Cardiac muscle cell (in vitro differentiated cells and primary cell): ENCODE results near the gene GRM5. TPM values are rescaled to one million over a fixed set of nuclear protein-coding genes. Genes with fewer than 3 reads are reported as not detected.
A peak's percentile ranks its signal among the peaks of the same experiment; 100 is the strongest.
"Not testable (repeated sequence)": the region's sequence is repeated elsewhere in the genome, so short reads cannot be mapped to it uniquely, and the experiment has no call there.

ENCODE experiments used
- DNase-seq, 2 donors: peaks; one replicate each; pipeline versions ENCODE4 v3.0.0 to v3.0.0-alpha.2; 2010 to 2017; ENCODE audit warnings: low read depth in 1 of 2, low spot score in 1 of 2
- H3K27ac ChIP-seq: fragments of 200-600 bp; sonication (generic); 2 replicates; pipeline ENCODE4 v1.5.1; 2016
- H3K27me3 ChIP-seq: fragments of 200-600 bp; sonication (generic); 2 replicates; pipeline ENCODE4 v1.6.0; 2016; ENCODE audit warnings: control low read depth
- H3K36me3 ChIP-seq: fragments of 200-600 bp; sonication (generic); 2 replicates; pipeline ENCODE4 v1.5.1; 2016; ENCODE audit warnings: control low read depth
- H3K4me1 ChIP-seq: fragments of 200-600 bp; sonication (generic); 2 replicates; pipeline ENCODE4 v1.8.1; 2017; ENCODE audit warnings: low read depth, mild to moderate bottlenecking, mixed run types
- H3K4me3 ChIP-seq: fragments of 200-600 bp; sonication (generic); 2 replicates; pipeline ENCODE4 v1.5.1; 2016; ENCODE audit warnings: mild to moderate bottlenecking
- H3K9me3 ChIP-seq: fragments of 200-600 bp; sonication (generic); 2 replicates; pipeline ENCODE4 v1.5.1; 2017; ENCODE audit warnings: low read depth, mild to moderate bottlenecking, control low read depth
- polyA plus RNA-seq: library from polyadenylated mRNA; unstranded; fragments of >200 nt; fragmentation: Nextera tagmentation; extraction: Ambion mirVana; gene quantifications from 2 replicates; pipeline ENCODE4 v1.2.1, GENCODE V29; 2016
- total RNA-seq: library from RNA; depleted of rRNA; stranded (reverse); fragments of >200 nt; gene quantifications from 2 replicates; pipeline ENCODE4 v1.2.3, GENCODE V29; 2016
- TF ChIP-seq, protein P1 (sequence below): IDR thresholded peaks from 2 replicates; pipeline ENCODE4 v1.5.1; 2012; ENCODE audit warnings: low read depth, mild to moderate bottlenecking, low read length

GRM5 gene
- total and polyA plus RNA-seq, 2 experiments from 2014 or later = 0.06 TPM; not detected in 1

DNA sequence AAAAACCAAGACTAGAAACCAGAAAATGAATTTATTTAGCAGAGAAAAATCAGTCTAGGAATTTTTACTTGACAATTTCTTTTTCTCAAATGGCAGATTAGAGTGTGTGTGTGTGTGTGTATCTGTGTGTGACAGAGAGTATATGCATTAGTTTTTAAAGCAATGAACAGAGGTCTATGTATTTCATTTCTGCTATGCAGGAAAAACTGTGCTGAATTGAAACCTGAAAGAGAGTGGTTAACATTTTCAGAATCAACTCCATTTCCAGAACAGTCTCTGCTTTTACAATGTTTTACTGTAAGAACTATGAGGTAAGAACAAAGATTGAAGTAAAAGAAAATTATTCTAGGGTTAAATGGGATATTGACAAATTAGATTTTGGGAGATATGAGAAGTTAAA lies 114.8 kb downstream of the GRM5 start:
- Histone ChIP-seq H3K4me3 (no peak overlapping the region), H3K27me3 (no peaks in the 10 kb centered on the region), H3K27ac (no peak overlapping the region), H3K4me1 (no peaks in the 10 kb centered on the region), H3K36me3 (no peaks in the 10 kb centered on the region), H3K9me3 (no peaks in the 10 kb centered on the region)
- TF ChIP-seq, protein P1, sequence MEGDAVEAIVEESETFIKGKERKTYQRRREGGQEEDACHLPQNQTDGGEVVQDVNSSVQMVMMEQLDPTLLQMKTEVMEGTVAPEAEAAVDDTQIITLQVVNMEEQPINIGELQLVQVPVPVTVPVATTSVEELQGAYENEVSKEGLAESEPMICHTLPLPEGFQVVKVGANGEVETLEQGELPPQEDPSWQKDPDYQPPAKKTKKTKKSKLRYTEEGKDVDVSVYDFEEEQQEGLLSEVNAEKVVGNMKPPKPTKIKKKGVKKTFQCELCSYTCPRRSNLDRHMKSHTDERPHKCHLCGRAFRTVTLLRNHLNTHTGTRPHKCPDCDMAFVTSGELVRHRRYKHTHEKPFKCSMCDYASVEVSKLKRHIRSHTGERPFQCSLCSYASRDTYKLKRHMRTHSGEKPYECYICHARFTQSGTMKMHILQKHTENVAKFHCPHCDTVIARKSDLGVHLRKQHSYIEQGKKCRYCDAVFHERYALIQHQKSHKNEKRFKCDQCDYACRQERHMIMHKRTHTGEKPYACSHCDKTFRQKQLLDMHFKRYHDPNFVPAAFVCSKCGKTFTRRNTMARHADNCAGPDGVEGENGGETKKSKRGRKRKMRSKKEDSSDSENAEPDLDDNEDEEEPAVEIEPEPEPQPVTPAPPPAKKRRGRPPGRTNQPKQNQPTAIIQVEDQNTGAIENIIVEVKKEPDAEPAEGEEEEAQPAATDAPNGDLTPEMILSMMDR = no peak
- DNase-seq = no peak

DNA sequence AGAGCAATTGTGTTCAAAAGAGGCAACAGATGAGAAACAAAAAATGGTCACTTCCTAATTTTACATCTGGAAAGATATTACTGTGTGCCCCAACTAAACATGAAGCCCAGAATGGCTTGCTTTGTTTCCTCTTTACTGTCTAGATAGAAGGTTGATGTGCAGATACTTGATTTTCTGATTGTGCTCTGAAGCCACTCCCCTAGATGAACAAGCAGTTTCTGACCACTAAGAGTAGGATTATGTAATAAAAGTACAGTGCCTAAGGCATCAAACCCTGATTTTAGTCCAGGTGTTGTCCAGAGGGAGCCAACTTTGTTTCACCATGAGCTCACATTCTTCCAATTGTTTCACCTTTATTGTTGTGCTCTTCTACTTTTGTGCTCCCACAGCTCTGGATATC lies 116.9 kb downstream of the GRM5 start:
- not testable (repeated sequence) for H3K27ac ChIP-seq, DNase-seq

DNA sequence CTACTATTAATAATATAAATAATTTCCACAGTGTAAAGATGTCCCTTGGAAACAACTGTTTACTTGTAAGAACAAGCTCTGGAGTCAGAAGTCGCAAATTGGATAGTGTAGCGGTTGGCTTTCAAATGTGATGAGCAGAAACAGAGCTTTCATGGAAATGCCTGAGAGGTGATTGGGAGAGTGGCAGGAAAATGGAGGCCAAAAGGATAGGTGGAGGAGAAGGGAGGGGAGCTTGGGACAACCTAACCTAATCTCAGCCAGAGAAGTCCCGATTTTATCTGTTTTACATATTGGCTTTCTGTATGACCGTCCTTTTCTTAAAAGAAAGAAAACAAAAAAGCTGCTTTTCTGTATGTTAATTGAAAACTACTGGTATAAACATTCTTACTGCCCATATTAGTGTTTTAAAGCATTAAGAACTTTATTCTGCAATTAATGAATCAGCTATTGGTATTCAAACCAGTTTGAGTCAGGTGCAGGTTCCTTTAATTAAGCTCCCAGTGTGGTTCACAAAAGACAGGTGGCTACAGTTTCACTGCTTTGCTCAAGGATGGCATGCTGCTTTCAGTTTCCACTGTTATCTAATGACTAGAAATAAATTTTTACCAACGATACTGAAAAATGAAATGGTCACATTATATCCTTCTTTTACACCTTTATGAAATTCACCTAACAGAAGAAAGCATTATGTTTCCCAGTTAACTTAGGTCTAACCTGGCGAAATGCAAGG lies 117.8 kb downstream of the GRM5 start:
- H3K27me3 ChIP-seq, H3K4me1 ChIP-seq, H3K27ac ChIP-seq, H3K4me3 ChIP-seq, H3K9me3 ChIP-seq, DNase-seq, H3K36me3 ChIP-seq: not testable (repeated sequence)

More for the DNA sequence above, 116.9 kb downstream of the GRM5 start:
- not testable (repeated sequence) for H3K4me1 ChIP-seq, H3K9me3 ChIP-seq, H3K36me3 ChIP-seq, H3K27me3 ChIP-seq, H3K4me3 ChIP-seq

DNA sequence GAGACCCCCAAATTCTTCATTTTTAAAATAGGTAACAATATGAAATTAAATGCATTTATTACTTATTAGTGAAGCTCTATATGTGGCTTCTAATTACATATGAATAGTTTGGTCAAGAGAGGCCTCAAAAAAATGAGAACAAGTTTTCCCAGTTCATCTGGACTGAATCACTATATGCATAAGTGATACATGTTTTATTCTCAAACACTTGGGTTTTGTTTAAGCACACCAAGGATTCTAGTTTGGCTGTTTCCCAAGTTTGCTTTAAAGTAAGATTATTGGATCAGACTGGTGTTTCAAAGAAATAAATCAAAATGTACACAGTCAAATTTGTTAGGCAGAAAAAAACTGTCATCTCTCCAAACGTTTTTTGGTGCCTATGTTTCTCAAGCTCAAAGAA lies 136.1 kb downstream of the GRM5 start:
- not testable (repeated sequence) for H3K27ac ChIP-seq, H3K36me3 ChIP-seq, H3K27me3 ChIP-seq, H3K4me3 ChIP-seq, H3K4me1 ChIP-seq, H3K9me3 ChIP-seq, DNase-seq

DNA sequence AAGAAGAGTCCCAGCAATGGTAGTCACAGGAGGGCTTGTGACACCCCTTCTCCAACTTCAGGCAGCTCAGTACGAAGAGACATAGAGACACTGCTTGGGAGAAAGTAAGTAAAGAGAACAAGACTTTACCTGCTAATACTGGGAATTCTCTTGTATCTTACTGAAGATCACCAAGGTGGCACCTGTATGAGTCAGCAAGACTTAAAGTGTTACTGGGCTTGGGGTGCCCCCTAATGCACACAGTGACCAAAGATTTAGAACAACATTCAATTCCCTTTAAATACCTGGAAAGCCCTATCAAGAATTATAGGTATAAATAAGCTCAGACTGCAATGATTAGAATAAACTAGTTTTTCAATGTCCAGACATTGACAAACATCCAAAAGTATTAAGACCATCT lies 148.7 kb downstream of the GRM5 start:
- H3K4me1 ChIP-seq, DNase-seq, H3K9me3 ChIP-seq, H3K36me3 ChIP-seq, H3K4me3 ChIP-seq, H3K27ac ChIP-seq, H3K27me3 ChIP-seq: not testable (repeated sequence)

DNA sequence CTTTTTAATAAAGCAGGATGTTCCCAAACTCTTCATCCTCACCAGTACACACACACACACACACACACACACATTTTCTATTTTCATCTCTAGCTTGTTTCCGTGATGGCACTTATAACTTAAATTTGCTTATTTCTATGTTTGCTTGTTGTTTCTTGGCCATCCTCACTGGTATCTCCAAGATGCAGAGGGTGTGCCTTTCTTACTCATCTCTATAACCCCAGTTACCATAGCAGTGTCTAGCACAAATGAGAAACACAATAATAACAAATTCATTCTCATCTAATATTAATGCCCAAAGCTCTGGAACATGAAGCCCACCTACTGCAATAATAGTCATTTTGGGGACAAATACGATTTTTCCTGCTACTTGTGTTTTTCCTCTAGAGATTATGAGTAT lies 156.3 kb downstream of the GRM5 start:
- no peak for DNase-seq
- Histone ChIP-seq H3K27ac (no peak overlapping the region), H3K36me3 (no peaks in the 10 kb centered on the region), H3K4me1 (no peaks in the 10 kb centered on the region), H3K9me3 (no peaks in the 10 kb centered on the region), H3K4me3 (no peak overlapping the region), H3K27me3 (no peaks in the 10 kb centered on the region)
- TF ChIP-seq, protein P1 = no peak

DNA sequence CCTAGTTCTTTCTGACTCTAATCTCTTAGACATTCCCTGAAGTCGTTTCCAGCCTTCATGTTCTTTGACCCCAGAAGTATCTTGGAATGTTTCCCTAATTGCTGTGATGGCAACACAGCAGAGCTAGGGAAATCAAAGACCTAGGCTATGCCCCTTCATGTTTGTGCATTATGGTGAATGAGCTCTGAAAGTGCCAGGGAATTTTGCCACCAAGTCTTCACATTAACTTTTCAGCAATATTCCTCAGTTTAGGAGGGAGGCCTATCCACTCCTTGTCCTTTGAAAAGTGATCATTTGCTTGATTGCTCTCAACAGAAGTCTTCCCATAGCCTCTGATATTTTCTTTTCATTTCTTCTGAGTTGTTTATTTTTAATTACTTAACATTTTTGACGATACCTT lies 164.3 kb downstream of the GRM5 start:
- DNase-seq, H3K36me3 ChIP-seq, H3K27ac ChIP-seq, H3K4me1 ChIP-seq, H3K4me3 ChIP-seq, H3K9me3 ChIP-seq, H3K27me3 ChIP-seq: not testable (repeated sequence)

DNA sequence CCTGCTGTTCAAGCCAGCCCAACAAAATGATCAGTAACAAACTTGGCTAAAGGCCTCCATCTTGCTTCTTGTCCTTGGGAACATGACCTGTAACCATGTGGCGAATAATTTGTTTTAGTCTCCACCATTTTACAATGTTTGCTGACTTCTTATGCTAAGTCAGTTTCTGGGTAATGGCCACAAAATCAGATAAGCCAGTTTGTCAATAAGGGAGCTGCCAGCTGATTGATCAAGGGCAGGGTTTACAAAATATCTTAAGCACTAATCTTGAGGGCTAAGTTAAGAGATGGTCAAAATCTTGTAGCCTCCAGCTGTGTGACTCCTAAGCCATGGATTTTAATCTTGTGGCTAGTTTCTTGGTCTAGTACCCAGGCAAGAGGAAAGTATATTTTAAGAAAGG lies 176.9 kb downstream of the GRM5 start:
- not testable (repeated sequence) for H3K27me3 ChIP-seq

DNA sequence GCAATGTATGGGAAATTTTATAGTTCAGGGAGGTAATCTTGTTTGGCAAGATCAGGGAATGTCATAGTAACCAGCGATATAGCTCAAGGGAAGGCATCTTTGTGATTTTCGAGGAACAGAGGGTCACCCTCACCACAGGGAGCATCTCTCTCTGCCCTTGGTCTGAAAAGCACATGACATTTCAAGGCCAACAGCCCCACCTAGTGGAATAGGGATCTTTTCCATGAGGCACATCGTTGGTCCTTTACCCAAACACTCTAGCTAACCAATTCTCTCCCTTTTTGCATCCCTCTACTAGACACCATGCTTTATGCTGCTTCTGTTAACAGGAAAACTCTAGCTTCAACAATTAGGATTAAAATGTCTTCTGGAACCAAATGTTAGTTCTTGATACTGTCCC lies 179.0 kb downstream of the GRM5 start:
- DNase-seq = peak; percentile 1 to 42
- no peaks in the 10 kb centered on the region for H3K36me3 ChIP-seq
- no peak overlapping the region for H3K4me3 ChIP-seq
- H3K27ac ChIP-seq = no peak overlapping the region
- H3K9me3 ChIP-seq = no peaks in the 10 kb centered on the region
- TF ChIP-seq, protein P1 = peak; percentile 36
- H3K4me1 ChIP-seq = no peaks in the 10 kb centered on the region
- no peaks in the 10 kb centered on the region for H3K27me3 ChIP-seq

More for the DNA sequence above, 176.9 kb downstream of the GRM5 start:
- not testable (repeated sequence) for H3K27ac ChIP-seq, H3K36me3 ChIP-seq, H3K4me3 ChIP-seq, H3K4me1 ChIP-seq, DNase-seq, H3K9me3 ChIP-seq

DNA sequence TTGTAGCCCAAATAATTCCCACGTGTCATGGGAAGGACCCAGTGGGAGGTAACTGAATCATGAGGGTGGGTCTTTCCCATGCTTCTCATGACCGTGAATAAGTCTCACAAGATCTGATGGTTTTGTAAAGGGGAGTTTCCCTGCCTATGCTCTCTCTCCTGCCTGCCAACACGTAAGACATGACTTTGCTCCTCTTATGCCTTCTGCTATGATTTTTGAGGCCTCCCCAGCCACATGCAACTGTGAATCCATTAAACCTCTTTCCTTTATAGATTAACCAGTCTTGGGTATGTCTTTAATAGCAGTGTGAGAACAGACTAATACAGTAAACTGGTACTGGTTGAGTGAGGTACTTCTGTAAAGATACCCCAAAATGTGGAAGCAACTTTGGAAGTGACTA lies 183.0 kb downstream of the GRM5 start:
- H3K4me3 ChIP-seq, H3K36me3 ChIP-seq, H3K27ac ChIP-seq, DNase-seq, H3K27me3 ChIP-seq, H3K9me3 ChIP-seq, H3K4me1 ChIP-seq: not testable (repeated sequence)
